HG03025 (cell line): ENCODE measurements around the gene PTOV1.

Experiments used
- ATAC-seq: cut with Tn5 transposase; IDR thresholded peaks from one replicate; pipeline ENCODE4 v1.9.1; 2021; ENCODE audit warnings: mild to moderate bottlenecking, moderate library complexity; ENCODE audit not compliant: unreplicated experiment, low FRiP score

PTOV1 gene

GRCh38 chr19:49840736-49841249, 10.2 kb upstream of the PTOV1 start:
- no peak for ATAC-seq

GRCh38 chr19:49843265-49843664, 7.7 kb upstream of the PTOV1 start:
- ATAC-seq: no peak

- no peak for ATAC-seq
These were observed 6.5 kb upstream of the PTOV1 start for GRCh38 chr19:49844138-49845095.

GRCh38 chr19:49845414-49845813, 5.5 kb upstream of the PTOV1 start:
- ATAC-seq: no peak

- ATAC-seq: no peak
These were observed 4.6 kb upstream of the PTOV1 start for GRCh38 chr19:49846408-49846807.

- no peak for ATAC-seq
These were observed 2.9 kb upstream of the PTOV1 start for GRCh38 chr19:49847731-49848696.

GRCh38 chr19:49848938-49849337, 2.0 kb upstream of the PTOV1 start:
- ATAC-seq: no peak

GRCh38 chr19:49849433-49850220, 1.3 kb upstream of the PTOV1 start:
- no peak for ATAC-seq

GRCh38 chr19:49850221-49850486, 805 bp upstream of the PTOV1 start:
- ATAC-seq: no peak

GRCh38 chr19:49851456-49852259, 699 bp downstream of the PTOV1 start:
- ATAC-seq: no peak

- no peak for ATAC-seq
These were observed 1.7 kb downstream of the PTOV1 start for GRCh38 chr19:49852631-49853126.

- ATAC-seq: no peak
These were observed 3.0 kb downstream of the PTOV1 start for GRCh38 chr19:49853852-49854377.

- no peak for ATAC-seq
These were observed 3.7 kb downstream of the PTOV1 start for GRCh38 chr19:49854378-49855263.

- ATAC-seq: no peak
These were observed 4.3 kb downstream of the PTOV1 start for GRCh38 chr19:49855277-49855675.

GRCh38 chr19:49855676-49856573, 5.0 kb downstream of the PTOV1 start:
- no peak for ATAC-seq

- no peak for ATAC-seq
These were observed 5.6 kb downstream of the PTOV1 start for GRCh38 chr19:49856574-49857021.
